Suprapubic skin (tissue), 4 donors: Measurements from ENCODE around the gene FOXE3. TPM values are rescaled to one million over a fixed set of nuclear protein-coding genes. Genes with fewer than 3 reads are reported as not detected.

ENCODE experiments used
- DNase-seq, 2 donors: peaks; one replicate each; pipeline ENCODE4 v3.0.0-alpha.2; 2019; ENCODE audit warnings: low spot score in 2 of 2
- H3K27ac ChIP-seq: fragments of 200-600 bp; sonication (generic); one replicate; pipeline ENCODE4 v1.5.1; 2019
- H3K27me3 ChIP-seq: fragments of 200-600 bp; sonication (generic); one replicate; pipeline ENCODE4 v1.5.1; 2019
- H3K36me3 ChIP-seq: fragments of 200-600 bp; sonication (generic); one replicate; pipeline ENCODE4 v1.5.1; 2019
- H3K4me1 ChIP-seq: fragments of 200-600 bp; sonication (generic); one replicate; pipeline ENCODE4 v1.5.1; 2019
- H3K4me3 ChIP-seq: fragments of 200-600 bp; sonication (generic); one replicate; pipeline ENCODE4 v1.5.1; 2019; ENCODE audit warnings: mild to moderate bottlenecking
- H3K9me3 ChIP-seq: fragments of 200-600 bp; sonication (generic); one replicate; pipeline ENCODE4 v1.5.1; 2019
- CTCF ChIP-seq, 2 donors: fragments of 200-600 bp in 1 of 2; fragments of 450-650 bp in 1 of 2; sonication (generic) in 1 of 2; IDR thresholded peaks; one replicate each; pipeline ENCODE4 v1.5.1; 2016 to 2019; ENCODE audit warnings: antibody characterized with exemption in 2 of 2, mild to moderate bottlenecking in 1 of 2, moderate library complexity in 1 of 2
- EP300 ChIP-seq: sonication (generic); formaldehyde crosslinking; IDR thresholded peaks from one replicate; pipeline ENCODE4 v1.6.1; 2017; ENCODE audit warnings: antibody characterized with exemption
- POLR2A ChIP-seq, 2 donors: fragments of 450-650 bp; IDR thresholded peaks; one replicate each; pipeline ENCODE4 v1.6.1; 2017; ENCODE audit warnings: antibody characterized with exemption in 2 of 2, mild to moderate bottlenecking in 2 of 2, moderate library complexity in 2 of 2
- POLR2AphosphoS5 ChIP-seq, 3 donors: sonication (generic); formaldehyde crosslinking; IDR thresholded peaks; one replicate each; pipeline ENCODE4 v1.6.1; 2017; ENCODE audit warnings: antibody characterized with exemption in 3 of 3
- WGBS: methylation state at CpG from one replicate; pipeline ENCODE4 v1.1.5; 2018; 5-methylcytosine and 5-hydroxymethylcytosine counted together
- total RNA-seq, 4 donors: library from RNA; depleted of rRNA; stranded (reverse); fragments of >200 nt; gene quantifications; one replicate each; pipeline ENCODE4 v1.1.0, GENCODE V29; 2016

Gene FOXE3
- total RNA-seq, 4 donors from 2014 or later, result not detected

GRCh38 chr1:47388891-47389238 is 27.2 kb upstream of the FOXE3 start:
- no peaks in the 10 kb centered on the region for H3K36me3 ChIP-seq
- no peaks in the 10 kb centered on the region for H3K27me3 ChIP-seq
- H3K4me3 ChIP-seq, result no peak overlapping the region
- no peak overlapping the region for H3K27ac ChIP-seq
- peak in 1 of 2 donors; percentile 84 for DNase-seq
- no peaks in the 10 kb centered on the region for H3K9me3 ChIP-seq
- 15% methylated on average over 3 of the region's 3 CpGs for WGBS
- H3K4me1 ChIP-seq, result peaks cover 9% of the 10 kb centered on the region
- TF ChIP-seq POLR2AphosphoS5 (IDR thresholded peaks at IDR 0.05), result no peak
- TF ChIP-seq CTCF (IDR thresholded peaks at IDR 0.05), result peak; percentile 30 to 79

GRCh38 chr1:47389731-47390130 is 26.4 kb upstream of the FOXE3 start:
- TF ChIP-seq POLR2AphosphoS5 (IDR thresholded peaks at IDR 0.05) (no peak), EP300 (no peak), POLR2A (IDR thresholded peaks at IDR 0.05) (no peak), CTCF (IDR thresholded peaks at IDR 0.05) (no peak)
- Histone ChIP-seq H3K4me1 (peaks cover 9% of the 10 kb centered on the region), H3K27ac (no peak overlapping the region), H3K36me3 (no peaks in the 10 kb centered on the region), H3K9me3 (no peaks in the 10 kb centered on the region), H3K27me3 (no peaks in the 10 kb centered on the region), H3K4me3 (no peak overlapping the region)
- no peak for DNase-seq
- WGBS, result 60% methylated on average over 2 of the region's 2 CpGs

- Histone ChIP-seq H3K4me3 (no peak overlapping the region), H3K27me3 (no peaks in the 10 kb centered on the region), H3K9me3 (no peaks in the 10 kb centered on the region), H3K27ac (no peak overlapping the region), H3K36me3 (no peaks in the 10 kb centered on the region), H3K4me1 (peaks cover 9% of the 10 kb centered on the region)
- 92% methylated on average over 2 of the region's 2 CpGs for WGBS
- TF ChIP-seq EP300, result no peak
- no peak for TF ChIP-seq POLR2AphosphoS5 (IDR thresholded peaks at IDR 0.05)
- no peak for TF ChIP-seq CTCF (IDR thresholded peaks at IDR 0.05)
- no peak for TF ChIP-seq POLR2A (IDR thresholded peaks at IDR 0.05)
- DNase-seq, result no peak
Measured at GRCh38 chr1:47390843-47391242, 25.2 kb upstream of the FOXE3 start.

GRCh38 chr1:47393141-47393540 is 22.9 kb upstream of the FOXE3 start:
- WGBS, result 43% methylated on average over 5 of the region's 5 CpGs
- H3K27me3 ChIP-seq, result no peaks in the 10 kb centered on the region
- TF ChIP-seq CTCF (IDR thresholded peaks at IDR 0.05) (no peak), EP300 (no peak), POLR2A (IDR thresholded peaks at IDR 0.05) (no peak), POLR2AphosphoS5 (IDR thresholded peaks at IDR 0.05) (no peak)

GRCh38 chr1:47395433-47395832 is 20.7 kb upstream of the FOXE3 start:
- WGBS, result 80% methylated on average over 3 of the region's 3 CpGs
- no peak overlapping the region for H3K27ac ChIP-seq
- H3K27me3 ChIP-seq, result peaks cover 4% of the 10 kb centered on the region

More at GRCh38 chr1:47393141-47393540, 22.9 kb upstream of the FOXE3 start:
- Histone ChIP-seq H3K36me3 (no peaks in the 10 kb centered on the region), H3K4me1 (peaks cover 7% of the 10 kb centered on the region), H3K9me3 (no peaks in the 10 kb centered on the region), H3K4me3 (no peak overlapping the region), H3K27ac (no peak overlapping the region)
- DNase-seq, result no peak

More at GRCh38 chr1:47395433-47395832, 20.7 kb upstream of the FOXE3 start:
- Histone ChIP-seq H3K4me3 (no peak overlapping the region), H3K4me1 (no peaks in the 10 kb centered on the region), H3K9me3 (no peaks in the 10 kb centered on the region), H3K36me3 (no peaks in the 10 kb centered on the region)
- DNase-seq, result no peak
- TF ChIP-seq CTCF (IDR thresholded peaks at IDR 0.05) (no peak), POLR2A (IDR thresholded peaks at IDR 0.05) (no peak), EP300 (no peak), POLR2AphosphoS5 (IDR thresholded peaks at IDR 0.05) (no peak)
